PC-9 (cell line): ENCODE results near the gene NPHP1. TPM values are rescaled to one million over a fixed set of nuclear protein-coding genes. Genes with fewer than 3 reads are reported as not detected.
"Not testable (repeated sequence)": the region's sequence is repeated elsewhere in the genome, so short reads cannot be mapped to it uniquely, and the experiment has no call there.

ENCODE experiments used
- BruUV-seq: library from RNA; stranded (reverse); fragments of 400-500 nt; replicated peaks from 2 replicates; lab custom pipeline; 2021; lab: Mats Ljungman, UMichigan
- CTCF ChIA-PET: fragments of 300-600 bp; sonication (Branson Sonifier 250); formaldehyde crosslinking; loops from one replicate; lab custom pipeline; 2022; ENCODE audit warnings: antibody characterized with exemption; lab: Charles Lee
- POLR2A ChIA-PET: fragments of 300-600 bp; sonication (Branson Sonifier 250); formaldehyde crosslinking; loops from one replicate; lab custom pipeline; 2022; ENCODE audit warnings: antibody characterized with exemption; ENCODE audit not compliant: unreplicated experiment; lab: Charles Lee
- DNase-seq, 2 experiments: peaks; one replicate each; pipeline versions ENCODE4 v3.0.0 to v3.0.0-alpha.2; 2015 to 2022; ENCODE audit warnings: mixed read lengths in 1 of 2
- H2AFZ ChIP-seq: fragments of 200-600 bp; sonication (generic); 2 replicates; pipeline ENCODE4 v1.8.1; 2017; ENCODE audit warnings: antibody characterized with exemption
- H3F3A ChIP-seq: fragments of 200-600 bp; sonication (generic); 2 replicates; pipeline ENCODE4 v1.8.1; 2017; ENCODE audit warnings: antibody characterized with exemption, mild to moderate bottlenecking, low read depth; ENCODE audit not compliant: insufficient read depth
- H3K27ac ChIP-seq: fragments of 200-600 bp; sonication (generic); 2 replicates; pipeline ENCODE4 v1.6.1; 2016; ENCODE audit warnings: mixed run types
- H3K27me3 ChIP-seq: fragments of 200-600 bp; sonication (generic); 2 replicates; pipeline ENCODE4 v1.6.1; 2016; ENCODE audit warnings: low read depth, mixed run types; ENCODE audit not compliant: insufficient read depth
- H3K36me3 ChIP-seq: fragments of 200-600 bp; sonication (generic); 2 replicates; pipeline ENCODE4 v1.6.1; 2016; ENCODE audit warnings: low read depth, mixed run types
- H3K4me1 ChIP-seq: fragments of 200-600 bp; sonication (generic); replicated peaks from 2 replicates; pipeline ENCODE4 v1.6.1; 2016; ENCODE audit warnings: mixed run types; ENCODE audit not compliant: insufficient read depth
- H3K4me2 ChIP-seq: fragments of 200-600 bp; sonication (generic); 2 replicates; pipeline ENCODE4 v1.6.1; 2017; ENCODE audit warnings: mixed run types
- H3K4me3 ChIP-seq: fragments of 200-600 bp; sonication (generic); 2 replicates; pipeline ENCODE4 v1.6.1; 2016; ENCODE audit warnings: mixed run types
- H3K79me2 ChIP-seq: fragments of 200-600 bp; sonication (generic); 2 replicates; pipeline ENCODE4 v1.6.1; 2017; ENCODE audit warnings: low read depth, mixed run types
- H3K9me2 ChIP-seq: fragments of 200-600 bp; sonication (generic); 2 replicates; pipeline ENCODE4 v1.8.1; 2017; ENCODE audit warnings: mild to moderate bottlenecking; ENCODE audit not compliant: insufficient read depth
- H3K9me3 ChIP-seq: fragments of 200-600 bp; sonication (generic); 2 replicates; pipeline ENCODE4 v1.8.1; 2016; ENCODE audit warnings: low read depth; ENCODE audit not compliant: insufficient read depth
- H4K20me1 ChIP-seq: fragments of 200-600 bp; sonication (generic); 2 replicates; pipeline ENCODE4 v1.8.1; 2017; ENCODE audit not compliant: insufficient read depth
- EZH2 ChIP-seq: fragments of 200-600 bp; sonication (generic); IDR thresholded peaks from 2 replicates; pipeline ENCODE4 v1.8.0; 2017; ENCODE audit warnings: antibody characterized with exemption, low read depth
- intact Hi-C: fragments of 100-400 bp; cut with micrococcal nuclease; formaldehyde crosslinking; loops from one replicate; pipeline ENCODE4 v1.10.0; 2022; ENCODE audit not compliant: unreplicated experiment
- total RNA-seq: library from RNA; stranded (reverse); gene quantifications from 2 replicates; pipeline ENCODE4 v1.2.3, GENCODE V29; 2021
- TF ChIP-seq, protein P1 (sequence below): fragments of 200-600 bp; sonication (generic); conservative IDR thresholded peaks from 2 replicates; pipeline ENCODE4 v1.6.1; 2017; ENCODE audit warnings: mixed run types, antibody characterized with exemption, mild to moderate bottlenecking, moderate library complexity

Gene NPHP1
- total RNA-seq, 1 experiment from 2014 or later, result 13.7 TPM

DNA sequence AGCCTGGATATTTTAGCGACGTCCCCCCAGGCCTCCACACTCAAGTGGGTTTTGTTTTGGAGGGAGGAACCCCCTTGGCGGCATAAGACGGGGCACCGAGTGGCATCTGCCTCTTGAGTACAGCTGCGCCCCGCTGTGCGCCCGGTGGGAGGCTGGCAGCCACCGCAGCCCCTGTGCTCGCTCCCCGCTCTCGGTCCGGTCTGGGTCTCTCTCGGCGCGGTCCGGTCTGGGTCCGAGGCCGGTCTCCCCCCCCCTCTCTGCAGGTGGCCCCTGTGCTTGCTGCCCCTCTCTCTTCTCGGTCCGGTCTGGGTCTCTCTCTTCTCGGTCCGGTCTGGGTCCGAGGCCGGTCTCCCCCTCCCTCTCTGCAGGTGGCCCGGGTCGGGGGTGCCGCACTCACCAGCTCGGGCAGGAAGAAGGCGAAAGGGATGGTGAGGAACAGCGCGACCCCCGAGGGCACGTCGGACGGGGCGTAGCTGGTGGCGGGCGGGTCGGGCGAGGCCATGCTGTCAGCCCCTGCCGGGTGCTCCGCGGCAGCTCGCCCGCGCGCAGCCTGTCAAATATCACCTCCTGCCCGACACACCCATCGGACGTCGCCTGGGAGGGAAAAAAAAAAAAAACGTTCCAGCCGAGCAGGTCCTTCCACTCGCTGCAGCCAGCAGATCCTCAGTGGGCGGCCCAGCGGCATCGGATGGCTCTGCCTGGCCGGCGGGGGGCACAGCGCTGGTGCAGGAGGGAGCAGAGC lies 89.4 kb downstream of the NPHP1 start, which contains the start of gene MALL:
TSS of gene MALL (minus strand) at position 532 of the 742 bp plus-strand sequence. CDS start at position 502, 30 bp downstream.
- H4K20me1 ChIP-seq, result no peaks in the 10 kb centered on the region
- H2AFZ ChIP-seq, result peak within 1 kb of the TSS; percentile 68
- 0 out of 2 replicates have a peak, but pooled peaks cover 14% of the 10 kb centered on the region for H3K36me3 ChIP-seq
- BruUV-seq, result no TSS peak
- intact Hi-C loops, result loop anchor here (1.0 to 2.0 kb wide), 3 partner anchors 9 to 41 kb away; no protein-coding TSS in a partner anchor
- H3K4me3 ChIP-seq, result peak within 1 kb of the TSS; percentile 70
- H3F3A ChIP-seq, result peaks cover 23% of the 10 kb centered on the region; the same call in 1 of the 2 replicates
- peak within 1 kb of the TSS; percentile 99 for H3K4me2 ChIP-seq
- ChIA-PET CTCF (interaction anchor here (0.5 to 1.4 kb wide), 5 partner anchors 10 to 633 kb away, joined by 3 to 5 read pairs (median 3); no protein-coding TSS in a partner anchor), POLR2A (interaction anchor here (0.7 kb wide), 1 partner anchor 10 kb away, joined by 10 read pairs; no protein-coding TSS in a partner anchor)
- peaks cover 49% of the 10 kb centered on the region for H3K79me2 ChIP-seq
- peak; percentile 77 to 83 for DNase-seq
- H3K27me3 ChIP-seq, result no peaks in the 10 kb centered on the region
- H3K27ac ChIP-seq, result peak within 1 kb of the TSS; percentile 80
- no peaks in the 10 kb centered on the region for H3K9me2 ChIP-seq
- peaks cover 40% of the 10 kb centered on the region for H3K4me1 ChIP-seq
- TF ChIP-seq, protein P1, sequence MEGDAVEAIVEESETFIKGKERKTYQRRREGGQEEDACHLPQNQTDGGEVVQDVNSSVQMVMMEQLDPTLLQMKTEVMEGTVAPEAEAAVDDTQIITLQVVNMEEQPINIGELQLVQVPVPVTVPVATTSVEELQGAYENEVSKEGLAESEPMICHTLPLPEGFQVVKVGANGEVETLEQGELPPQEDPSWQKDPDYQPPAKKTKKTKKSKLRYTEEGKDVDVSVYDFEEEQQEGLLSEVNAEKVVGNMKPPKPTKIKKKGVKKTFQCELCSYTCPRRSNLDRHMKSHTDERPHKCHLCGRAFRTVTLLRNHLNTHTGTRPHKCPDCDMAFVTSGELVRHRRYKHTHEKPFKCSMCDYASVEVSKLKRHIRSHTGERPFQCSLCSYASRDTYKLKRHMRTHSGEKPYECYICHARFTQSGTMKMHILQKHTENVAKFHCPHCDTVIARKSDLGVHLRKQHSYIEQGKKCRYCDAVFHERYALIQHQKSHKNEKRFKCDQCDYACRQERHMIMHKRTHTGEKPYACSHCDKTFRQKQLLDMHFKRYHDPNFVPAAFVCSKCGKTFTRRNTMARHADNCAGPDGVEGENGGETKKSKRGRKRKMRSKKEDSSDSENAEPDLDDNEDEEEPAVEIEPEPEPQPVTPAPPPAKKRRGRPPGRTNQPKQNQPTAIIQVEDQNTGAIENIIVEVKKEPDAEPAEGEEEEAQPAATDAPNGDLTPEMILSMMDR, result no peak
- TF ChIP-seq EZH2, result no peak
- peaks cover 11% of the 10 kb centered on the region; the same call in 1 of the 2 replicates for H3K9me3 ChIP-seq

DNA sequence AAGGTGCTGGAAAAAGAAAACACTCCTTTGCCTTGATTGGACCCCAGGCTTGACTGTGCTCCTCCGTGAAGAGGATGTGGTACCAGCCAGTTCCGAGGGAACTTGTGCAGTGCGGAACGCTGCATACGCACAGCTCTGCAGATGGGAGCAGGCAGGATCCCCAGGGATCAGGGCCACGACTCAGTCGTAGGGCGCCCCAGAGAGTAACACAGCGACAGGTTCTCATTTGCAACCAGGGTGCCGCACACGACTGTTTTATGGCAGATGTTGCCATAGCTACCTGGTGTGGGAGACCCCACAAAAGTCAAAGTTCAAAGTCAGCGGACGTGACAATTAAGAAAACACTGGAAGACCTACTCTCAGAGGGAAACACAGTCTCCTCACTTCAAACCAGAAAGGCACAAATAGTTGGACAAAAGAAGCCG lies 90.0 kb downstream of the NPHP1 start:
- Histone ChIP-seq H3K4me1 (peaks cover 43% of the 10 kb centered on the region), H3F3A (peaks cover 24% of the 10 kb centered on the region; the same call in 1 of the 2 replicates), H3K27ac (peak overlapping the region; percentile 80), H3K4me3 (peak overlapping the region; percentile 70), H4K20me1 (no peaks in the 10 kb centered on the region), H2AFZ (peak overlapping the region; percentile 40; the same call in 1 of the 2 replicates), H3K36me3 (0 out of 2 replicates have a peak, but pooled peaks cover 15% of the 10 kb centered on the region), H3K79me2 (peaks cover 56% of the 10 kb centered on the region), H3K27me3 (no peaks in the 10 kb centered on the region), H3K4me2 (peak overlapping the region; percentile 99), H3K9me2 (no peaks in the 10 kb centered on the region), H3K9me3 (peaks cover 15% of the 10 kb centered on the region; the same call in 1 of the 2 replicates)
- BruUV-seq, result TSS peak; percentile 80
- TF ChIP-seq, protein P1, result no peak
- no peak for TF ChIP-seq EZH2
- intact Hi-C loops, result loop anchor here (1.0 to 2.0 kb wide), 3 partner anchors 9 to 42 kb away; no protein-coding TSS in a partner anchor
- DNase-seq, result peak in 1 of 2 experiments; percentile 27
- CTCF ChIA-PET, result interaction anchor here (0.7 to 1.4 kb wide), 2 partner anchors 17 to 42 kb away, joined by 3 read pairs; no protein-coding TSS in a partner anchor
- POLR2A ChIA-PET, result no interaction called here

DNA sequence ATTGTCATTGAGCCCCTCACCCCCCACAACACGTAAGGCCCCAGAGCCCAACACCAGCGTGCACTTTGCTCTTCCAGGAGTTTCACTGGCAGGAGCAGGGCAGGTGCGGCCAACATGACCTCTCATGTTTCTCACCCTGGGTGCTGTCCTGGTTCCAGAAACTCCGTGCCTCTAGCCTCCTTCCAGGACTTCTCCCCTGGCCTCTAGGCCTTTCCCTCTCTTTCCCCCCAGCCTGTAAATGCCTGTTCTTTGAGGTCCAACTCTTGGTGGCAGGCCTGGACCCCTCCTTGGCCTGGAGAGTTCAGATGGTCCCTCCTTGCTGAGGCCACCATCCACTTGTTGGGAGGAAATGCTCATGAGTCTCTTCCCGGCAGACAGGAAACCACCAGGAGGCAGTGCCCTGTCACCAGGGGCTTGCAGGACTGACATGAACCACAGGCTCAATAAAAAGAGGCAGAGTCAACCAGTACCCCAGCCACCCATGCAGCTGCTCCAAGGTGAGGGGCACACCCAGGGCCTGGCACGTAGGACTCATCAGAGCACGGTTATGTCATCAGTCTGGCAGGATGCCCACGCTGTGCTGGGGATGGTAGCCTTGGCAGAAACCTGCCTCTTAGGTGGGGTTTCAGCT lies 90.7 kb downstream of the NPHP1 start:
- H3K9me3 ChIP-seq, result peaks cover 15% of the 10 kb centered on the region; the same call in 1 of the 2 replicates
- H2AFZ ChIP-seq, result 0 out of 2 replicates have a peak overlapping the region, but pooled peaks have one; percentile 40
- CTCF ChIA-PET, result interaction anchor here (0.7 to 1.4 kb wide), 2 partner anchors 16 to 43 kb away, joined by 3 read pairs; no protein-coding TSS in a partner anchor
- intact Hi-C loops, result loop anchor here (2.0 kb wide), 2 partner anchors 35 to 43 kb away; no protein-coding TSS in a partner anchor
- no TSS peak for BruUV-seq
- peaks cover 63% of the 10 kb centered on the region for H3K79me2 ChIP-seq
- H3K27me3 ChIP-seq, result no peaks in the 10 kb centered on the region
- H3K4me1 ChIP-seq, result peaks cover 51% of the 10 kb centered on the region
- peak overlapping the region; percentile 70 for H3K4me3 ChIP-seq
- no peaks in the 10 kb centered on the region for H3K9me2 ChIP-seq
- POLR2A ChIA-PET, result no interaction called here
- H3K27ac ChIP-seq, result peak overlapping the region; percentile 80
- peaks cover 28% of the 10 kb centered on the region; the same call in 1 of the 2 replicates for H3F3A ChIP-seq
- TF ChIP-seq EZH2, result no peak
- TF ChIP-seq, protein P1, result peak; percentile 51; the same call in 1 of the 2 replicates
- DNase-seq, result peak; percentile 70 to 83
- H3K36me3 ChIP-seq, result 0 out of 2 replicates have a peak, but pooled peaks cover 18% of the 10 kb centered on the region
- peak overlapping the region; percentile 99 for H3K4me2 ChIP-seq
- H4K20me1 ChIP-seq, result no peaks in the 10 kb centered on the region

- intact Hi-C loops, CTCF ChIA-PET, BruUV-seq, H3K9me2 ChIP-seq, POLR2A ChIA-PET, H4K20me1 ChIP-seq, H3K27me3 ChIP-seq, H2AFZ ChIP-seq, DNase-seq: not testable (repeated sequence)
- H3K36me3 ChIP-seq, result peaks cover 26% of the 10 kb centered on the region; the same call in 1 of the 2 replicates
- H3F3A ChIP-seq, result peaks cover 59% of the 10 kb centered on the region
- H3K4me1 ChIP-seq, result peaks cover 84% of the 10 kb centered on the region
- H3K9me3 ChIP-seq, result peaks cover 15% of the 10 kb centered on the region; the same call in 1 of the 2 replicates
- peak overlapping the region; percentile 11; the same call in 1 of the 2 replicates for H3K4me3 ChIP-seq
- peaks cover 90% of the 10 kb centered on the region for H3K79me2 ChIP-seq
- peak overlapping the region; percentile 75 for H3K4me2 ChIP-seq
- H3K27ac ChIP-seq, result peak overlapping the region; percentile 100
Observed at GRCh38 chr2:110108291-110108690, 96.5 kb downstream of the NPHP1 start.
